Measurements from ENCODE around the gene TRMT61B.

TRMT61B gene

DNA sequence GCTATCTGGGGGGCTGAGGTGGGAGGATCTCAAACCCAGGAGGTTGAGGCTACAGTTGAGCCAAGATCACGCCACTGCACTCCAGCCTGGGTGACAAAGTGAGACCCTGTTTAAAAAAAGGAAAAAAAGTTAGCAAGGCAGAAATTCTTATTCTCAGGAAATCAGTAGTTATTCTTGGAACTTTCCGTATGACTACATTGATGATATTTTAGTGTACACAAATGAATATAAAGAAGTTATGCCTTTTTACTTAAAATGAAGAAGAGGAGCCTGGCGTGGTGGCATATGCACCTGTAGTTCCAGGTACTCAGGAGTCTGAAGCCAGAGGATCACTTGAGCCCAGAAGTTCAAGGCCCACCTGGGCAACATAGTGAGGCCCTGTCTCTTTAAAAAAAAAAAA lies 52.1 kb downstream of the TRMT61B start:
- H3K79me2 ChIP-seq (ENCODE audit: low read length), result no peaks in the 10 kb centered on the region
- H3K9ac ChIP-seq (ENCODE audit: low read length), result no peak overlapping the region
- H3K4me2 ChIP-seq (ENCODE audit: low read length), result no peak overlapping the region
- H3K27ac ChIP-seq (ENCODE audit: low read length), result no peak overlapping the region
- no peak overlapping the region for H3K4me3 ChIP-seq (ENCODE audit: low read length)
- no peak for TF ChIP-seq EZH2phosphoT487 (IDR thresholded peaks at IDR 0.05; ENCODE audit: low read depth)
- TF ChIP-seq, protein P1, sequence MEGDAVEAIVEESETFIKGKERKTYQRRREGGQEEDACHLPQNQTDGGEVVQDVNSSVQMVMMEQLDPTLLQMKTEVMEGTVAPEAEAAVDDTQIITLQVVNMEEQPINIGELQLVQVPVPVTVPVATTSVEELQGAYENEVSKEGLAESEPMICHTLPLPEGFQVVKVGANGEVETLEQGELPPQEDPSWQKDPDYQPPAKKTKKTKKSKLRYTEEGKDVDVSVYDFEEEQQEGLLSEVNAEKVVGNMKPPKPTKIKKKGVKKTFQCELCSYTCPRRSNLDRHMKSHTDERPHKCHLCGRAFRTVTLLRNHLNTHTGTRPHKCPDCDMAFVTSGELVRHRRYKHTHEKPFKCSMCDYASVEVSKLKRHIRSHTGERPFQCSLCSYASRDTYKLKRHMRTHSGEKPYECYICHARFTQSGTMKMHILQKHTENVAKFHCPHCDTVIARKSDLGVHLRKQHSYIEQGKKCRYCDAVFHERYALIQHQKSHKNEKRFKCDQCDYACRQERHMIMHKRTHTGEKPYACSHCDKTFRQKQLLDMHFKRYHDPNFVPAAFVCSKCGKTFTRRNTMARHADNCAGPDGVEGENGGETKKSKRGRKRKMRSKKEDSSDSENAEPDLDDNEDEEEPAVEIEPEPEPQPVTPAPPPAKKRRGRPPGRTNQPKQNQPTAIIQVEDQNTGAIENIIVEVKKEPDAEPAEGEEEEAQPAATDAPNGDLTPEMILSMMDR (IDR thresholded peaks at IDR 0.05; ENCODE audit: low read depth, low read length), result no peak
- H3K9me3 ChIP-seq (ENCODE audit: insufficient read depth, low read length), result no peaks in the 10 kb centered on the region
- no peaks in the 10 kb centered on the region for H3K27me3 ChIP-seq (ENCODE audit: low read depth, low read length)
- no peaks in the 10 kb centered on the region for H4K20me1 ChIP-seq (ENCODE audit: insufficient read depth, low read length)
- no peaks in the 10 kb centered on the region for H3K36me3 ChIP-seq (replicated peaks; ENCODE audit: low read depth, low read length)
- H2AFZ ChIP-seq (ENCODE audit: low read depth, low read length), result no peak overlapping the region
- no peaks in the 10 kb centered on the region for H3K4me1 ChIP-seq (ENCODE audit: low read length)

DNA sequence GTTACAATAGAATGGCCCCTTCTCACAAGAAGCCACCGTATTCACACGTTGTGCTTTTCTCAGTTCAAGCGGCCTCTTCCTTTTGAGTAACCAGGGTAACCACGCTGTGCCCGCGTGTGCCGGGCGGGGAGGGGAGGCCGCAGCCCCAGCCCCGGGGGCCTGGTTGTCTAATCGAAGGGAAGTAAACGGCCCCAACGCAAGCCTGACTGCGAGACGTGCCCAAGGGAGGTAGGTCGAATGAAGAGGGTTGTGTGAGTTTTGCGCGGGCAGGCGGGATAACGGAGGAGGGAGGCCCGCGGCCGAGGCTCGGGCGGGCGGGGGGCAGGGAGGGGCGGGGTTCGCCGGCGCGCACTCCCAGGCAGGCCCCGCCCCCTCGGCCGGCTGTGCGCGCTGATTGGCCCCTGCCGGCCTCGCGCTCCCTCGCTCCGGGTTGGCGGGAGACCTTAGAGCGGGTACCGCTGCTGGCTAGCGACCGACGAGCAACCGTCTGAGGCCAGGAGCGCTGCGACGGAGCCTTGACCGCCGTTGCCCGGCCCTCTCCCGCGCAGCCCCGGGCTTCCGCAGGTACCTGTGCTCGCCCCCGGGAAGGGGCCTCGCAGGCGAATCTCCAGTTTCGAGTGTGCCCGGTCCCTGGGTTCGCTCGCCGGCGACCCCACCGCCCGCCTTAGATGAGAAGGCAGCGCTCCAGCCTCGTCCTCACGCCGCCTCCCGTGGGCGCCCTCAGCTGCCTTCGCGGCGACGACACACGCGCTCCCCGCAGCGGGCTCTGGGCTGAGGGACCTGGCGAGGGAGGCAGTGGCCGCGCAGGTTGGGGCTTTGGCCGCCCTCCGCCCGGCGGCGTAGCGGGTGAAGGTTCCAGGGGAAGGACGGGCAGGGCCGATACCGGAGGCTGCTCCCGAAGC lies 59.5 kb downstream of the TRMT61B start, which contains the start of gene SPDYA:
TSS of gene SPDYA (plus strand) at position 451 of the 902 bp plus-strand sequence. CDS start 5,181 bp downstream, outside the sequence.
- Histone ChIP-seq H3K9ac (ENCODE audit: low read length) (no peak within 1 kb of the TSS), H4K20me1 (ENCODE audit: insufficient read depth, low read length) (no peaks in the 10 kb centered on the region), H3K9me3 (ENCODE audit: insufficient read depth, low read length) (no peaks in the 10 kb centered on the region), H3K27me3 (ENCODE audit: low read depth, low read length) (no peaks in the 10 kb centered on the region), H3K4me1 (ENCODE audit: low read length) (no peaks in the 10 kb centered on the region), H3K36me3 (replicated peaks; ENCODE audit: low read depth, low read length) (peaks cover 24% of the 10 kb centered on the region), H3K4me2 (ENCODE audit: low read length) (no peak within 1 kb of the TSS), H3K4me3 (ENCODE audit: low read length) (no peak within 1 kb of the TSS), H3K27ac (ENCODE audit: low read length) (no peak within 1 kb of the TSS), H3K79me2 (ENCODE audit: low read length) (no peaks in the 10 kb centered on the region), H2AFZ (ENCODE audit: low read depth, low read length) (no peak within 1 kb of the TSS)
- no peak for TF ChIP-seq EZH2phosphoT487 (IDR thresholded peaks at IDR 0.05; ENCODE audit: low read depth)
- TF ChIP-seq, protein P1 (IDR thresholded peaks at IDR 0.05; ENCODE audit: low read depth, low read length), result no peak

DNA sequence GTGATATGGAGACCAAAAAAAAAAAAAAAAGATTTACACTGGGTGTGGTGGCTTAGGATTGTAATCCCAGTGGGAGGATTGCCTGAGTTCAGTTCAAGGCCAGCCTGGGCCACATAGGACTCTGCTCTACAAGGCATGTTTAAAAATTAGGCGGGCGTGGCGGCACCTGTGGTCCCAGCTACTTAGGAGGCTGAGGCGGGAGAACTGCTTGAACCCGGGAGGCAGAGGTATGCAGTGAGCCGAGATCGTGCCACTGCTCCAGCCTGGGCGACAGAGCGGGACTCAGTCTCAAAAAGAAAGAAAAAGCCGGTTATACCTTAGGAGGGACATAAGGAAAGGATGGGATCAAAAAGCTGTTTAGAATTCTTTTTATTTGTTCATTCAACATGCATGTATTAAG lies 60.2 kb downstream of the TRMT61B start:
- Histone ChIP-seq H2AFZ (ENCODE audit: low read depth, low read length) (no peak overlapping the region), H3K9ac (ENCODE audit: low read length) (no peak overlapping the region), H3K36me3 (replicated peaks; ENCODE audit: low read depth, low read length) (peaks cover 24% of the 10 kb centered on the region), H3K4me3 (ENCODE audit: low read length) (no peak overlapping the region), H3K79me2 (ENCODE audit: low read length) (no peaks in the 10 kb centered on the region), H3K9me3 (ENCODE audit: insufficient read depth, low read length) (no peaks in the 10 kb centered on the region), H4K20me1 (ENCODE audit: insufficient read depth, low read length) (no peaks in the 10 kb centered on the region), H3K4me1 (ENCODE audit: low read length) (no peaks in the 10 kb centered on the region), H3K4me2 (ENCODE audit: low read length) (no peak overlapping the region), H3K27me3 (ENCODE audit: low read depth, low read length) (no peaks in the 10 kb centered on the region), H3K27ac (ENCODE audit: low read length) (no peak overlapping the region)
- TF ChIP-seq, protein P1 (IDR thresholded peaks at IDR 0.05; ENCODE audit: low read depth, low read length), result no peak

DNA sequence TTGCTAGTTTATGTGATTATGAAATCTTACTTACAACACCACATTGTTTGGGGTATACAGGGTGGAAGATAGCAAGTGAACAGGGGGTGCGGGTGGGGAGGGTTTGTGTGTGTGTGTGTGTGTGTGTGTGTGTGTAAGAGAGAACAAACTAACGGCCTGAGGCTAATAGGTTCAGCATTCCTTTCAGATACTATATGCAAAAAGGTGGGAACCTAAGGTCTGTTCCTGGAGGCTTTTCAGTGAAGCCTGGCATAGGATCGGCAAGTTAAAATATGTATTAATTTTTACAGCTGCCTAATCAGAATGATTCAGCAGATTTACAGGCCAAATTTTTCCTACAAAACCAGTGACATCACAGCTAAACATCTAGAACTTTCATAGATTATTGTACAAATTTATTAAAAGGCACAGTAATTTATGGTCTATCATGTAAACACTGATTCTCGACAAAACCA lies 67.1 kb downstream of the TRMT61B start:
- Histone ChIP-seq H3K9ac (ENCODE audit: low read length) (no peak overlapping the region), H3K4me2 (ENCODE audit: low read length) (no peak overlapping the region), H3K4me3 (ENCODE audit: low read length) (no peak overlapping the region), H2AFZ (ENCODE audit: low read depth, low read length) (no peak overlapping the region), H3K27me3 (ENCODE audit: low read depth, low read length) (no peaks in the 10 kb centered on the region), H3K27ac (ENCODE audit: low read length) (no peak overlapping the region), H4K20me1 (ENCODE audit: insufficient read depth, low read length) (peaks cover 11% of the 10 kb centered on the region; the same call in 1 of the 2 replicates), H3K4me1 (ENCODE audit: low read length) (no peaks in the 10 kb centered on the region), H3K36me3 (replicated peaks; ENCODE audit: low read depth, low read length) (peaks cover 48% of the 10 kb centered on the region), H3K9me3 (ENCODE audit: insufficient read depth, low read length) (no peaks in the 10 kb centered on the region), H3K79me2 (ENCODE audit: low read length) (no peaks in the 10 kb centered on the region; the same call in 1 of the 2 replicates)
- TF ChIP-seq, protein P1 (IDR thresholded peaks at IDR 0.05; ENCODE audit: low read depth, low read length), result no peak
- TF ChIP-seq EZH2phosphoT487 (IDR thresholded peaks at IDR 0.05; ENCODE audit: low read depth), result no peak

Measured in OCI-LY3 (cell line).